Measurements from ENCODE around the gene ADRA2C.

DNA sequence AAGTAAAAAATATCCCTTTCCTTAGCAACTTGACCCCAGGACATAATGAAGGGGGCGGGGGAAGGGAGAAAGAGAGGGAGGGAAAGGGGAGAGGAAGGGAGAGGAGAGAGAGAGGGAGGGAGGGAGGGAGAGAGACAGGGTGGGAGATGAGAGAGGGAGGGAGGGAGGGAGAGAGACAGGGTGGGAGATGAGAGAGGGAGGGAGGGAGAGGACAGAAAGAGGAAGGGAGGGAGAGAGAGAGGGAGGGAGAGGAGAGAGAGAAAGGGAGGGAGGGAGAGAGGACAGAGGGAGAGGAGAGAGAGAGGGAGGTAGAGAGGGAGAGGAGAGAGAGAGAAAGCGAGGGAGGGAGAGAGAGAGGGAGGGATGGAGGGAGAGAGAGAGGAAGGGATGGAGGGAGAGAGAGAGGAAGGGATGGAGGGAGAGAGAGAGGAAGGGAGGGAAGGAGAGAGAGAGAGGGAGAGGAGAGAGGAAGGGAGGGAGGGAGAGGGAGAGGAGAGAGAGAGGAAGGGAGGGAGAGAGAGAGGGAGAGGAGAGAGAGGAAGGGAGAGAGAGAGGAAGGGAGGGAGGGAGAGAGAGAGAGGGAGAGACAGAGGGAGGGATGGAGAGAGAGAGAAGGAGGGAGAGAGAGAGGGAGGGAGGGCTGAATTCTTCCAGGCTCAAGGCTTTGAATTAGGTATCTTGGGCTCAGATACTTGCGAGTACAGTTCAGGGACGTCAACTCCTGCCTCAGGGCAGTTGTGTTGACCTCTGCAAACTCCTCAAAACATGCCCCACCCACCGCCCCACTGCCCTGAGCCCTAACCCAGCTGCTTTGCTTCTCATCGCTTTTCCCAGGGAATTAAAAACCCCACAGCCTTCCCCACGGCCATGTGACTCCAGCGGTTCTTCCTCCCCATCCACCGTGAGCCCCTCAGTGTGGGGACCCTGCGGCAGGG lies 40.0 kb upstream of the ADRA2C start:
- TF ChIP-seq, protein P1, sequence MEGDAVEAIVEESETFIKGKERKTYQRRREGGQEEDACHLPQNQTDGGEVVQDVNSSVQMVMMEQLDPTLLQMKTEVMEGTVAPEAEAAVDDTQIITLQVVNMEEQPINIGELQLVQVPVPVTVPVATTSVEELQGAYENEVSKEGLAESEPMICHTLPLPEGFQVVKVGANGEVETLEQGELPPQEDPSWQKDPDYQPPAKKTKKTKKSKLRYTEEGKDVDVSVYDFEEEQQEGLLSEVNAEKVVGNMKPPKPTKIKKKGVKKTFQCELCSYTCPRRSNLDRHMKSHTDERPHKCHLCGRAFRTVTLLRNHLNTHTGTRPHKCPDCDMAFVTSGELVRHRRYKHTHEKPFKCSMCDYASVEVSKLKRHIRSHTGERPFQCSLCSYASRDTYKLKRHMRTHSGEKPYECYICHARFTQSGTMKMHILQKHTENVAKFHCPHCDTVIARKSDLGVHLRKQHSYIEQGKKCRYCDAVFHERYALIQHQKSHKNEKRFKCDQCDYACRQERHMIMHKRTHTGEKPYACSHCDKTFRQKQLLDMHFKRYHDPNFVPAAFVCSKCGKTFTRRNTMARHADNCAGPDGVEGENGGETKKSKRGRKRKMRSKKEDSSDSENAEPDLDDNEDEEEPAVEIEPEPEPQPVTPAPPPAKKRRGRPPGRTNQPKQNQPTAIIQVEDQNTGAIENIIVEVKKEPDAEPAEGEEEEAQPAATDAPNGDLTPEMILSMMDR (IDR thresholded peaks at IDR 0.05; ENCODE audit: insufficient read depth, low read length, poor library complexity, severe bottlenecking) = no peak
- TF ChIP-seq EZH2phosphoT487 (conservative IDR thresholded peaks at IDR 0.05; ENCODE audit: low read length) = no peak

Data from SU-DHL-6 (cell line).